BLaER1 (cell line): ENCODE measurements around the gene NFATC4.

Experiments
- H3K27ac ChIP-seq: shearing (Covaris generic); formaldehyde crosslinking; 2 replicates; pipeline ENCODE4 v1.8.1; 2022
- H3K27me3 ChIP-seq: shearing (Covaris generic); formaldehyde crosslinking; 2 replicates; pipeline ENCODE4 v1.8.1; 2022
- H3K36me3 ChIP-seq: shearing (Covaris generic); formaldehyde crosslinking; 2 replicates; pipeline ENCODE4 v1.8.1; 2022
- H3K4me1 ChIP-seq: shearing (Covaris generic); formaldehyde crosslinking; 2 replicates; pipeline ENCODE4 v1.8.1; 2022
- H3K4me2 ChIP-seq: shearing (Covaris generic); formaldehyde crosslinking; 2 replicates; pipeline ENCODE4 v1.8.1; 2022
- H3K4me3 ChIP-seq: shearing (Covaris generic); formaldehyde crosslinking; 2 replicates; pipeline ENCODE4 v1.8.1; 2022
- H3K9ac ChIP-seq: shearing (Covaris generic); formaldehyde crosslinking; 2 replicates; pipeline ENCODE4 v1.8.1; 2022
- H3K9me3 ChIP-seq: shearing (Covaris generic); formaldehyde crosslinking; 2 replicates; pipeline ENCODE4 v1.8.1; 2022
- H4K20me1 ChIP-seq: shearing (Covaris generic); formaldehyde crosslinking; 2 replicates; pipeline ENCODE4 v1.8.1; 2022
- Cebpa-rat ChIP-seq: shearing (Covaris generic); IDR thresholded peaks from 2 replicates; pipeline ENCODE4 v1.8.1; 2022

Gene NFATC4

GRCh38 chr14:24338843-24339242, 29.1 kb upstream of the NFATC4 start:
- peaks cover 10% of the 10 kb centered on the region; the same call in 1 of the 2 replicates for H3K36me3 ChIP-seq
- H3K4me1 ChIP-seq = peaks cover 39% of the 10 kb centered on the region
- H4K20me1 ChIP-seq = peaks cover 20% of the 10 kb centered on the region
- H3K9me3 ChIP-seq = peaks cover 8% of the 10 kb centered on the region; the same call in 1 of the 2 replicates
- no peak overlapping the region for H3K27ac ChIP-seq
- peaks cover 76% of the 10 kb centered on the region for H3K27me3 ChIP-seq
- no peak for TF ChIP-seq Cebpa-rat
- H3K9ac ChIP-seq = peak overlapping the region; percentile 36; the same call in 1 of the 2 replicates
- H3K4me2 ChIP-seq = peak overlapping the region; percentile 64
- peak overlapping the region; percentile 62 for H3K4me3 ChIP-seq

GRCh38 chr14:24339284-24340151, 28.5 kb upstream of the NFATC4 start, which contains the start of gene RIPK3:
RIPK3 (minus strand) TSS chr14:24339991; CDS start chr14:24339826, 165 bp downstream.
- Histone ChIP-seq H4K20me1 (peaks cover 13% of the 10 kb centered on the region), H3K9me3 (peaks cover 8% of the 10 kb centered on the region; the same call in 1 of the 2 replicates), H3K27me3 (peaks cover 69% of the 10 kb centered on the region), H3K27ac (no peak within 1 kb of the TSS), H3K4me1 (peaks cover 33% of the 10 kb centered on the region), H3K4me3 (peak within 1 kb of the TSS; percentile 62), H3K4me2 (peak within 1 kb of the TSS; percentile 64), H3K9ac (peak within 1 kb of the TSS; percentile 36), H3K36me3 (peaks cover 10% of the 10 kb centered on the region; the same call in 1 of the 2 replicates)
- TF ChIP-seq Cebpa-rat = no peak

GRCh38 chr14:24340606-24341005, 27.4 kb upstream of the NFATC4 start:
- Histone ChIP-seq H3K9me3 (peaks cover 8% of the 10 kb centered on the region; the same call in 1 of the 2 replicates), H4K20me1 (0 out of 2 replicates have a peak, but pooled peaks cover 2% of the 10 kb centered on the region), H3K27ac (no peak overlapping the region), H3K4me2 (no peak overlapping the region), H3K4me3 (no peak overlapping the region), H3K36me3 (peaks cover 10% of the 10 kb centered on the region; the same call in 1 of the 2 replicates), H3K9ac (no peak overlapping the region), H3K4me1 (peaks cover 22% of the 10 kb centered on the region), H3K27me3 (peaks cover 58% of the 10 kb centered on the region)
- TF ChIP-seq Cebpa-rat = no peak

GRCh38 chr14:24342889-24343288, 25.1 kb upstream of the NFATC4 start:
- no peak overlapping the region for H3K9ac ChIP-seq
- no peak overlapping the region for H3K27ac ChIP-seq
- H3K9me3 ChIP-seq = peaks cover 8% of the 10 kb centered on the region; the same call in 1 of the 2 replicates
- no peak overlapping the region for H3K4me3 ChIP-seq
- peaks cover 14% of the 10 kb centered on the region for H3K4me1 ChIP-seq
- TF ChIP-seq Cebpa-rat = no peak
- H3K4me2 ChIP-seq = no peak overlapping the region
- H3K36me3 ChIP-seq = no peaks in the 10 kb centered on the region
- H4K20me1 ChIP-seq = no peaks in the 10 kb centered on the region
- peaks cover 35% of the 10 kb centered on the region for H3K27me3 ChIP-seq

DNA sequence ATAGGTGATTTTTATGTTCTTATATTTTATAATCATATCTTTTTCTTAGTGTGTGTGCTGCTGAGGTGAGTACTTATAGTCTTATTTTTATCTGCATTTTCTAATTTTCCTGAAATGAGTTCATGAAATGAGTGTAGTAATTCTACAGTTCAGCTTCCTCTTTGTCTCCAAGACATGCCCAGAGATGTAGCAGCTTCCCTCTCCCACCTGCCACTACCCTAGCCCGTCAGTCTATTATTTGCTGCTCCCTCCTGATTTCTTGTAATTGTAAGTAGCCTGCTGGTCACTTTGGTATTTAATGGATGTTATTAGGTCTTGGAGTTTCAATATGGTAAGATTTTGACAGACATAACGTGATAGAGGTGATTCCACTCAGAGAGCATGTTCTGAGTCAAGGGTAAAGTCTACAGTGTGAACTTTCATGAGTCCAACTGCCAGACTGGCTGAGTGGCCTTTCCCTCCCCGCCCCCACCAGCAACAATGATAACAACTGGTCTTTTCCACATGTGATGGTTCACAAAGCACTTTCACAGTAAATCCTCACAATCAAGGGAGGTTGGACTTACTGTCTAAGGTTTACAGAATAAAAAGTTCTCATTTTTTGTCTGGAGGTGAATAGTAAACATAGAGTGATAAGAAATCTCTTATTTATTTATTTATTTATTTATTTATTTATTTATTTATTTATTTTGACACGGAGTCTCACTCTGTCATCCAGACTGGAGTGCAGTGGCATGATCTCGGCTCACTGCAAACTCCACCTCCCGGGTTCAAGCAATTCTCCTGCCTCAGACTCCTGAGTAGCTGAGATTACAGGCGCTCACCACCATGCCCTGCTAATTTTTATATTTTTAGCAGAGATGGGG, 24.0 kb upstream of the NFATC4 start:
- Histone ChIP-seq H3K4me2 (no peak overlapping the region), H3K27ac (no peak overlapping the region), H3K9ac (no peak overlapping the region), H3K9me3 (peaks cover 5% of the 10 kb centered on the region; the same call in 1 of the 2 replicates), H4K20me1 (no peaks in the 10 kb centered on the region), H3K36me3 (no peaks in the 10 kb centered on the region), H3K4me1 (peaks cover 10% of the 10 kb centered on the region), H3K27me3 (peaks cover 24% of the 10 kb centered on the region), H3K4me3 (no peak overlapping the region)
- no peak for TF ChIP-seq Cebpa-rat

- Histone ChIP-seq H4K20me1 (no peaks in the 10 kb centered on the region), H3K4me2 (no peak overlapping the region), H3K4me3 (no peak overlapping the region), H3K27ac (no peak overlapping the region), H3K27me3 (no peaks in the 10 kb centered on the region), H3K9me3 (no peaks in the 10 kb centered on the region), H3K36me3 (no peaks in the 10 kb centered on the region), H3K9ac (no peak overlapping the region), H3K4me1 (no peaks in the 10 kb centered on the region; the same call in 1 of the 2 replicates)
- TF ChIP-seq Cebpa-rat = no peak
These were observed 20.9 kb upstream of the NFATC4 start for GRCh38 chr14:24347134-24347533.

DNA sequence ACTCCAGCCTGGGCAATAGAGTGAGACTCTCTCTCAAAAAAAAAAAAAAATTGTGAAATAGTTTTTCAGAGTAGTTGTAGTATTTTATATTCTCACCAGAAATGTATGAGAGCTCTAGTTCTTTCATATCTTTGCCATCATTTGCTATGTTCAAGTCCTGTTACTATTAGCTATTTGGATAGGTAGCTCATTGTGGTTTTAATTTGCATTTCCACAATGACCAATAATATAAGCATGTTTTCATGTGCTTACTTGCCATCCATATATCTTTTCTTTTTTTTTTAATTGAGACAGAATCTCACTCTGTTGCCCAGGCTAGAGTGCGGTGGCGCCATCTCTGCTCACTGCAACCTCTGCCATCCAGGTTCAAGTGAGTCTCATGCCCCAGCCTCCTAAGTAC, 19.8 kb upstream of the NFATC4 start:
- no peaks in the 10 kb centered on the region for H4K20me1 ChIP-seq
- no peak for TF ChIP-seq Cebpa-rat
- no peak overlapping the region for H3K27ac ChIP-seq
- H3K4me1 ChIP-seq = no peaks in the 10 kb centered on the region; the same call in 1 of the 2 replicates
- no peaks in the 10 kb centered on the region for H3K27me3 ChIP-seq
- no peaks in the 10 kb centered on the region for H3K9me3 ChIP-seq
- H3K9ac ChIP-seq = no peak overlapping the region
- no peak overlapping the region for H3K4me2 ChIP-seq
- no peaks in the 10 kb centered on the region for H3K36me3 ChIP-seq
- no peak overlapping the region for H3K4me3 ChIP-seq

- no peaks in the 10 kb centered on the region; the same call in 1 of the 2 replicates for H3K4me1 ChIP-seq
- no peak overlapping the region for H3K9ac ChIP-seq
- H3K4me2 ChIP-seq = no peak overlapping the region
- H3K27me3 ChIP-seq = no peaks in the 10 kb centered on the region
- no peak overlapping the region for H3K4me3 ChIP-seq
- H4K20me1 ChIP-seq = no peaks in the 10 kb centered on the region
- H3K27ac ChIP-seq = no peak overlapping the region
- no peaks in the 10 kb centered on the region for H3K9me3 ChIP-seq
- TF ChIP-seq Cebpa-rat = no peak
- no peaks in the 10 kb centered on the region for H3K36me3 ChIP-seq
These were observed 18.2 kb upstream of the NFATC4 start for GRCh38 chr14:24349742-24350141.

GRCh38 chr14:24351517-24351916, 16.5 kb upstream of the NFATC4 start:
- Histone ChIP-seq H3K27me3 (no peaks in the 10 kb centered on the region), H3K9ac (no peak overlapping the region), H3K9me3 (no peaks in the 10 kb centered on the region), H3K4me2 (no peak overlapping the region), H4K20me1 (no peaks in the 10 kb centered on the region), H3K4me1 (no peaks in the 10 kb centered on the region; the same call in 1 of the 2 replicates), H3K4me3 (no peak overlapping the region), H3K36me3 (no peaks in the 10 kb centered on the region), H3K27ac (no peak overlapping the region)
- no peak for TF ChIP-seq Cebpa-rat
